Measurements from ENCODE around the gene DAGLA. TPM values are rescaled to one million over a fixed set of nuclear protein-coding genes. Genes with fewer than 3 reads are reported as not detected.

DAGLA gene
- total RNA-seq, 1 experiment from 2014 or later = 4.8 TPM

GRCh38 chr11:61704838-61705237 lies 24.6 kb downstream of the DAGLA start:
- H3K27me3 ChIP-seq (ENCODE audit: control insufficient read depth, insufficient read depth, low read length) = no peaks in the 10 kb centered on the region
- no peaks in the 10 kb centered on the region for H3K36me3 ChIP-seq (replicated peaks; ENCODE audit: control insufficient read depth, insufficient read depth, low read length)
- DNase-seq = no peak
- no peak overlapping the region for H3K4me3 ChIP-seq (ENCODE audit: insufficient read depth, low read depth, low read length)

DNA sequence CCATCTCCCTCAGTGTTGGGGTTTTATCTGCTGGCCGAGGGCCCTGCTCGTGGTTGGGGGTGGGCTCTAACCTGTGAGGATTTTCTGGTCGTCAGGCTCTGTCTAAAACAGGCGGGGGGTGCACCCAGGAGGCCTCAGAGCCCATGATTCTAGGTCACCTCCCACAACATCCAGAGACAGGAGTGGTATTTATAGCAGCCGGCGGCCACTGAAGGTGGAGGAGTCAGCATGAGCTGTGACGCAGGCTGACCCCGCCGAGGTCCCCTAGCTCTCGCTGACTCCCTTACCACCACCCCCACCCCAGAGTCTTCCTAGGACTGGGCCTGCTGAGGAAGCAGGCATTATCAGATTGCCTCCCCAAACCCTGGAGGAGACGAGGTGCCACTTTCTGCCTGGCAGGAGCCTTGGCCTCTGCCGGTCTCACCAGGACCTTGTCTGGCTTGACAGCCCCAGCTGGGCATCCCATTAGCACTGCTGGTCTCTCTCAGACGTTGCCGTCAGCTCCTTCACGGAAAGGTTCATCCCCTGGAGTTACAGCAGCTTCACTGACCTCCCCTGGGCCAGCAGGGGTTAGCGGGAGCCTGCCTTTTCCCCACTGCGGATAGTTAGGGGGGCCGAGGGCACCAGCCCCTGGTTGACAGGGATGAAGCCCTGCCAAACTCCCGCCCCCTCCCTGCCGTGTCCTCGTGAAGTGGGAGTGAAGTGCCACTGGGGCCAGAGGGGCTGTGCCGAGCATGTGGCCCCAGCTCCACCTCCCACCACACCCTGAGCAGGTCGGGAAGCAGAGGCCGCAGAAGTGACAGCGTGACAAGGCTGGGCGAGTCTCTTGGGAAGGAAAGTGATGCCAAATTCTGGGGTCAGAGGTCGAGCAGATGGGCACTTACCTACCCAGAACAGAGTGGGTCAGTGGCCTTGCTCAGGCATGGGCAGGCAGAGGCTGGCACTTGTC lies 26.5 kb downstream of the DAGLA start:
- Histone ChIP-seq H3K36me3 (replicated peaks; ENCODE audit: control insufficient read depth, insufficient read depth, low read length) (no peaks in the 10 kb centered on the region), H3K27me3 (ENCODE audit: control insufficient read depth, insufficient read depth, low read length) (no peaks in the 10 kb centered on the region)
- DNase-seq = no peak

DNA sequence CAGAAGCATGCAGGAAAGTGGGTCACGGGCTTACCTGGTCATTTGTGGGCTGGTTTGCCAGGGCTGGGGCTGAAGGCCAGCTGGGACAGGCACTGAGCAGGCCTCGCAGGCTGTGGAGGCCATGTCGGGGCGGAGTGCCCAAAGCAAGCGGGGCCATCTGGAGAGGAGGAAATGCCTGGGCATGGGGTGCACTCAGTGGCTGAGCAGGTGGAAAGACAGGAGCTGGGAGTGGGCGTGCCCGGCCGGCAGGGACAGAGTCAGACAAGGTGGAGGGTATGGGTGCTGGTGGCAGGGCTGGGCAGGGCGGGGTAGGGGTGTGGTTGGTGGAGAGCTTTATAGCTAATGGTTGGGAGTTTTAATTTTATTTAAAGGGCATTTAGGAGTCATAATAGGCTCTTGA lies 27.4 kb downstream of the DAGLA start:
- H3K36me3 ChIP-seq (replicated peaks; ENCODE audit: control insufficient read depth, insufficient read depth, low read length) = no peaks in the 10 kb centered on the region
- DNase-seq = no peak
- no peak overlapping the region for H3K4me3 ChIP-seq (ENCODE audit: insufficient read depth, low read depth, low read length)
- no peaks in the 10 kb centered on the region for H3K27me3 ChIP-seq (ENCODE audit: control insufficient read depth, insufficient read depth, low read length)

More for the DNA sequence above, 26.5 kb downstream of the DAGLA start:
- H3K4me3 ChIP-seq (ENCODE audit: insufficient read depth, low read depth, low read length) = no peak overlapping the region

GRCh38 chr11:61709110-61709509 lies 28.9 kb downstream of the DAGLA start:
- no peak for DNase-seq
- H3K36me3 ChIP-seq (replicated peaks; ENCODE audit: control insufficient read depth, insufficient read depth, low read length) = no peaks in the 10 kb centered on the region
- H3K27me3 ChIP-seq (ENCODE audit: control insufficient read depth, insufficient read depth, low read length) = no peaks in the 10 kb centered on the region
- no peak overlapping the region for H3K4me3 ChIP-seq (ENCODE audit: insufficient read depth, low read depth, low read length)

DNA sequence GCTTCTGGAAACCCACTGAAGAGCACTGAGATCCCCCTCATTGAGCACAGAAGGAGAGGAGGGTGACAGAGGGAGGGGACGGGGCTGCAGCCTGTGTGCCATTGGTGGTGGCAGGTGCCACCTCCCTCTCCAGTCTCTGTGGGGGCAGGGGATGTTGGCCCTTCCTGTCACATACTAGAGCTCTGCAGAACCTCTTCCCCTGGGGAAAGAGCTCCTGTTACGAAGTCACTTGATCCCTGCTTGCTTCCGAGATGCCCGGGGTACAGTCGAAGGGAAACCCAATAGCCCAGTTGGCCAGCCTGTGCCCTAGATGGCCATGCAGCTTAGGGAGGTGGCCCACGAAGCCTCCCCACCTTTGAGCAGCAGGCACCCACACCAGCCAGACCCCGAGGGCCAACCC lies 29.4 kb downstream of the DAGLA start:
- no peaks in the 10 kb centered on the region for H3K27me3 ChIP-seq (ENCODE audit: control insufficient read depth, insufficient read depth, low read length)
- no peaks in the 10 kb centered on the region for H3K36me3 ChIP-seq (replicated peaks; ENCODE audit: control insufficient read depth, insufficient read depth, low read length)
- no peak for DNase-seq
- H3K4me3 ChIP-seq (ENCODE audit: insufficient read depth, low read depth, low read length) = no peak overlapping the region

DNA sequence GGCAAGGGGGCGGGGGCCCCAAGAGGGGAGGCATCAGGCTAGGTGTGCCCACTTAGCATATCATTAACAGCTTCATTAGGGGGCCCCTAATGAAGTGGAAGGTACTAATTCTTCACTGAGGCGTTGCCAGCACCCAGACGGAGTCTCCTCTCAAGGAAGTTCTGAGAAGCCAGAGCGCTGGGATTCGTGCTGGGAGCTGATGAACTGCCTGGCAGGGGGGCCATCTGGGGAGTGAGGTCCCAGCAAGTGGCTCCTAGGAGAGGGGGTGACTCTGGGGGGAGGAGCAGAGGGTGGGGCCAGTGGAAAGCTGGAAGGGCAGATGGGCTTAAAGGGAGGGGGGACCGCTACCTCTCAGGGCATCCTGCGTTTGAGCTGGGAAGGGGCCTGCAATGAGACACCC lies 29.8 kb downstream of the DAGLA start:
- Histone ChIP-seq H3K36me3 (replicated peaks; ENCODE audit: control insufficient read depth, insufficient read depth, low read length) (no peaks in the 10 kb centered on the region), H3K4me3 (ENCODE audit: insufficient read depth, low read depth, low read length) (no peak overlapping the region), H3K27me3 (ENCODE audit: control insufficient read depth, insufficient read depth, low read length) (no peaks in the 10 kb centered on the region)
- DNase-seq = no peak

GRCh38 chr11:61711037-61711436 lies 30.8 kb downstream of the DAGLA start:
- Histone ChIP-seq H3K27me3 (ENCODE audit: control insufficient read depth, insufficient read depth, low read length) (no peaks in the 10 kb centered on the region), H3K36me3 (replicated peaks; ENCODE audit: control insufficient read depth, insufficient read depth, low read length) (no peaks in the 10 kb centered on the region), H3K4me3 (ENCODE audit: insufficient read depth, low read depth, low read length) (no peak overlapping the region)
- no peak for DNase-seq

DNA sequence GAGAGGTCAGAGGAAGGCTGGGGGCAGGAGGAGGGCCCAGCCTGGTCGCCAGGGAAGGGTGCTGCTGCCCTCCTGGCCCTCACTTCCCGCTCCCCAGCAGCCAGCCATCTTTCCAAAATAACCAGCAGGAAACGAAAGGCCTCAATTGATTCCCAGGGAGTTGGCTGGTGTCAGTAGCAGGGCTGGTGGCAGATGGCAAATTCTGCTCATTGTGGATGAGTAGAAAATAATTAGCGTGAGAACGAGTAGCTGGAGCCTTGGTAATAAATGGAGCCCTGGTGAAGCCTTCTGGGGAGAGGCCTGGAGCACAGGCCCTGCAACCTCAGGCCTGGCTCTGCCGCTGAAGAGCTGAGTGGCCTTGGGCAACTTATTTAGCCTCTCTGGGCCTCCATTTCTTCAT lies 31.3 kb downstream of the DAGLA start:
- no peak overlapping the region for H3K4me3 ChIP-seq (ENCODE audit: insufficient read depth, low read depth, low read length)
- no peak for DNase-seq
- H3K36me3 ChIP-seq (replicated peaks; ENCODE audit: control insufficient read depth, insufficient read depth, low read length) = no peaks in the 10 kb centered on the region
- H3K27me3 ChIP-seq (ENCODE audit: control insufficient read depth, insufficient read depth, low read length) = no peaks in the 10 kb centered on the region

GRCh38 chr11:61712314-61712713 lies 32.1 kb downstream of the DAGLA start:
- Histone ChIP-seq H3K4me3 (ENCODE audit: insufficient read depth, low read depth, low read length) (no peak overlapping the region), H3K36me3 (replicated peaks; ENCODE audit: control insufficient read depth, insufficient read depth, low read length) (no peaks in the 10 kb centered on the region), H3K27me3 (ENCODE audit: control insufficient read depth, insufficient read depth, low read length) (no peaks in the 10 kb centered on the region)
- DNase-seq = no peak

GRCh38 chr11:61712846-61713245 lies 32.7 kb downstream of the DAGLA start:
- no peak overlapping the region for H3K4me3 ChIP-seq (ENCODE audit: insufficient read depth, low read depth, low read length)
- DNase-seq = no peak
- H3K36me3 ChIP-seq (replicated peaks; ENCODE audit: control insufficient read depth, insufficient read depth, low read length) = no peaks in the 10 kb centered on the region
- H3K27me3 ChIP-seq (ENCODE audit: control insufficient read depth, insufficient read depth, low read length) = no peaks in the 10 kb centered on the region

GRCh38 chr11:61713464-61713863 lies 33.3 kb downstream of the DAGLA start:
- H3K4me3 ChIP-seq (ENCODE audit: insufficient read depth, low read depth, low read length) = no peak overlapping the region
- H3K27me3 ChIP-seq (ENCODE audit: control insufficient read depth, insufficient read depth, low read length) = no peaks in the 10 kb centered on the region
- DNase-seq = no peak
- no peaks in the 10 kb centered on the region for H3K36me3 ChIP-seq (replicated peaks; ENCODE audit: control insufficient read depth, insufficient read depth, low read length)

GRCh38 chr11:61713906-61714305 lies 33.7 kb downstream of the DAGLA start:
- H3K4me3 ChIP-seq (ENCODE audit: insufficient read depth, low read depth, low read length) = no peak overlapping the region
- H3K36me3 ChIP-seq (replicated peaks; ENCODE audit: control insufficient read depth, insufficient read depth, low read length) = no peaks in the 10 kb centered on the region
- no peak for DNase-seq
- H3K27me3 ChIP-seq (ENCODE audit: control insufficient read depth, insufficient read depth, low read length) = no peaks in the 10 kb centered on the region

GRCh38 chr11:61714316-61714715 lies 34.1 kb downstream of the DAGLA start:
- DNase-seq = no peak

DNA sequence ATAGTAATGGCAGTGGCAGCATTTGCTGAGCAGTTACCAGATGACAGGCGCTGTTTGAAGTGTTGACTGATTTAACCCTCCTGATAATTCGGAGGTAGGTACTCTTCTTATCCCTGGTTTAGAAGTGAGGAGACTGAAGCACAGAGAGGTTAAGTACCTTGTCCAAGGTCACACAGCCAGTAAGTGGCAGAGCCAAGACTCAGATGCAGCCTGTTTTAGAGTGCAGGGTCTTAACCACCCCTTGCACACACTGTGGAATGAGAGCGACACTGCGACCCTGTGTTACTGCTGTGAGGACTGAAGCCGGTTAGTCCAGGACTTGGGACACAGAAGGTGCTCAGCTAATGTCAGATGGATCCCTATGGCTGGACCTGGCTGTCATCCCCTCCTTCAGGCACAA lies 34.7 kb downstream of the DAGLA start:
- no peak for DNase-seq
- Histone ChIP-seq H3K27me3 (ENCODE audit: control insufficient read depth, insufficient read depth, low read length) (no peaks in the 10 kb centered on the region), H3K4me3 (ENCODE audit: insufficient read depth, low read depth, low read length) (no peak overlapping the region), H3K36me3 (replicated peaks; ENCODE audit: control insufficient read depth, insufficient read depth, low read length) (no peaks in the 10 kb centered on the region)

More at GRCh38 chr11:61714316-61714715, 34.1 kb downstream of the DAGLA start:
- H3K27me3 ChIP-seq (ENCODE audit: control insufficient read depth, insufficient read depth, low read length) = no peaks in the 10 kb centered on the region
- H3K36me3 ChIP-seq (replicated peaks; ENCODE audit: control insufficient read depth, insufficient read depth, low read length) = no peaks in the 10 kb centered on the region
- H3K4me3 ChIP-seq (ENCODE audit: insufficient read depth, low read depth, low read length) = no peak overlapping the region

DNA sequence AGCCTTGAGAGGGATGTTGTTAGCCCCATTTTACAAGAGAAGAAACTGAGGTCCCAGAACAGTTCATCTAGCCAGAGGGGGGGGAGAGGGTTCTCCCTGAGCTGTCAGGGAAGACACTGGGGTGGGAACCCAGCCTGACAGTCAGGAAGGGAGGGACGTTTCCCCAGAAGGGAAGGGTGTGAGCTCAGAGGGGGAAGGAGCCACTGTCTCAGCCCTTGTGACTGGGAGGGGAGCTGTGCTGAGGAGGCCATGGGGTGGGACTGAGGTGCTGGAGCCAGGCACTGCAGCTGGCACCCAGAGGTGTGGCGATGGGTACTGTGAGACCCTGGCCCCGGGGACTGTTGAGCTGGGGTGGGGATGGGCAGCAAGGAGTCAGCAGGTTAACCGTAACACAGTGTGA lies 35.7 kb downstream of the DAGLA start:
- DNase-seq = no peak
- Histone ChIP-seq H3K36me3 (replicated peaks; ENCODE audit: control insufficient read depth, insufficient read depth, low read length) (no peaks in the 10 kb centered on the region), H3K27me3 (ENCODE audit: control insufficient read depth, insufficient read depth, low read length) (no peaks in the 10 kb centered on the region), H3K4me3 (ENCODE audit: insufficient read depth, low read depth, low read length) (no peak overlapping the region)

Data from H7 (cell line).